HepG2 (cell line): Measurements from ENCODE around the gene TAS1R3. TPM values are rescaled to one million over a fixed set of nuclear protein-coding genes. Genes with fewer than 3 reads are reported as not detected.
A peak's percentile ranks its signal among the peaks of the same experiment; 100 is the strongest.

Experiments used
- ARNTL ChIP-seq: sonication (generic); formaldehyde crosslinking; IDR thresholded peaks from 2 replicates; pipeline ENCODE4 v1.4.0; 2020; ENCODE audit warnings: mild to moderate bottlenecking, missing genetic modification reagents
- DMTF1 ChIP-seq: sonication (generic); formaldehyde crosslinking; IDR thresholded peaks from 2 replicates; pipeline ENCODE4 v1.4.0; 2020; ENCODE audit warnings: mild to moderate bottlenecking, missing genetic modification reagents
- HMG20B ChIP-seq: conservative IDR thresholded peaks from 2 replicates; pipeline ENCODE4 v1.6.1; 2016; ENCODE audit warnings: missing genetic modification reagents, missing compliant biosample characterization
- REPIN1 ChIP-seq: sonication (generic); formaldehyde crosslinking; IDR thresholded peaks from 2 replicates; pipeline ENCODE4 v1.8.0; 2022; ENCODE audit warnings: missing genetic modification reagents, low read depth, mild to moderate bottlenecking, borderline replicate concordance
- RERE ChIP-seq: IDR thresholded peaks from 2 replicates; pipeline ENCODE4 v1.6.1; 2016; ENCODE audit warnings: low read depth, missing genetic modification reagents, missing compliant biosample characterization
- REST ChIP-seq, 2 experiments: IDR thresholded peaks; 2 replicates each; pipeline ENCODE4 v1.6.1; 2011 to 2012; ENCODE audit warnings: low read length in 2 of 2, borderline replicate concordance in 1 of 2, low read depth in 1 of 2, mild to moderate bottlenecking in 1 of 2, moderate library complexity in 1 of 2
- TBX3 ChIP-seq: fragments of 450-650 bp; IDR thresholded peaks from 2 replicates; pipeline ENCODE4 v1.6.1; 2017; ENCODE audit warnings: antibody characterized with exemption, mild to moderate bottlenecking, inconsistent platforms, borderline replicate concordance
- polyA plus RNA-seq, 8 experiments: library from polyadenylated mRNA; depleted of rRNA in 3 of 8; stranded (reverse) in 7 of 8; unstranded in 1 of 8; fragments of >200 nt; fragmentation: Illumina TruSeq in 4 of 8; extraction: Trizol in 4 of 8; gene quantifications; 2 replicates each; pipeline versions ENCODE4 v1.2.1 to v1.2.3, GENCODE V29; 2011 to 2016; ENCODE audit warnings: low read depth in 4 of 8, missing spikeins in 1 of 8, mixed read lengths in 1 of 8; ENCODE audit not compliant: insufficient read depth in 1 of 8
- total RNA-seq, 5 experiments: library from RNA; depleted of rRNA; stranded (reverse); fragments of >200 nt; fragmentation: Illumina TruSeq; extraction: Trizol; gene quantifications; 2 replicates each; pipeline ENCODE4 v1.2.3, GENCODE V29; 2016; ENCODE audit warnings: low read depth in 1 of 5
- TF ChIP-seq, protein P1 (sequence below): sonication (generic); formaldehyde crosslinking; IDR thresholded peaks from 2 replicates; pipeline ENCODE4 v1.4.0; 2020; ENCODE audit warnings: mild to moderate bottlenecking, missing genetic modification reagents, borderline replicate concordance
- TF ChIP-seq, protein P2 (sequence below): sonication (generic); formaldehyde crosslinking; IDR thresholded peaks from 2 replicates; pipeline ENCODE4 v1.5.0; 2020; ENCODE audit warnings: missing genetic modification reagents

TAS1R3 gene
- total and polyA plus RNA-seq, 2 of the 13 experiments (the other 11 are each of a cell fraction or from before 2014, with no cell fraction given), result 0.13 to 0.15 TPM

DNA sequence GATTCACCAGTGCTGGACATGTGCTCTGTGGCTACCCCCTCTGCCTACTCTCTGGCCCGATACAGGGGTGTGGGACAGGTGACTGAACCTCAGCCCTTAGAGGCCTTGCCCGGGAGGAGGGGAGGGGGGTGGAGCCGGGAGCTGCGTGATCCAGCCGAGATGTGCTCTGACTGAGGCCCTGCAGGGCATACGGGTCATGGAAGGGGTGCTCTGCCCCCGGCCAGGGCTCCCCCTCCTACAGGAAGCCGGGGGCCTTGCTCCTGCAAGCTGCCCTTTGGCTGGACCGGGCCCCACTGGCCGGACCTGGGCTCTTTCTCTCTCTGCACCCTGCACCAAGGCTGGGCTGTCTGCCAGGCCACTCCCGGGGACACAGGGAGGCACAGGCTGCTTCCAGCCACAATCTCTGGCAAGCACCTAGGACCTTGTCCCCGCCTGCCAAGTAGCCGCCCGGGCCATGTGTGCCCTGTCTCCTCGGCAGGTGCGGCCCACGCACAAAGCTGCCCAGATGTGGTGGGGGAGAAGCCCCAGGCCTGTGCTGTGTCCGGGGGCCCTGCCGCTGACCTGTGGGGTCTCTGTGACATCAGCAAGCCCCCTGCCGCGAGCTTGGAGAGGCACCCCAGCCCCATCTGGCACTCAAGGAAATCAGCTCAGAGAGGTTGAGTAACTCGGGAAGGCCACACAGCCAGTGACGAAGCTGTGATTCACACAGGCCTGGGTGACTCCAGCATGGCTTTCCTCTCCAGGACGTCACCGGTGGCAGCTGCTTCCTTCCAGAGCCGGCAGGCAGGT is 49.4 kb upstream of the TAS1R3 start (continued):
- TF ChIP-seq REST (IDR thresholded peaks at IDR 0.05; ENCODE audit: borderline replicate concordance in 1 of 2, low read depth in 1 of 2, low read length in 2 of 2) (no peak), REPIN1 (CRISPR knock-in tag) (peak; percentile 72; the same call in 1 of the 2 replicates), RERE (CRISPR knock-in tag) (no peak), ARNTL (0 out of 2 replicates have a peak, but pooled peaks have one; percentile 36), DMTF1 (CRISPR knock-in tag) (no peak), TBX3 (no peak), HMG20B (CRISPR knock-in tag) (no peak)
- TF ChIP-seq, protein P1, sequence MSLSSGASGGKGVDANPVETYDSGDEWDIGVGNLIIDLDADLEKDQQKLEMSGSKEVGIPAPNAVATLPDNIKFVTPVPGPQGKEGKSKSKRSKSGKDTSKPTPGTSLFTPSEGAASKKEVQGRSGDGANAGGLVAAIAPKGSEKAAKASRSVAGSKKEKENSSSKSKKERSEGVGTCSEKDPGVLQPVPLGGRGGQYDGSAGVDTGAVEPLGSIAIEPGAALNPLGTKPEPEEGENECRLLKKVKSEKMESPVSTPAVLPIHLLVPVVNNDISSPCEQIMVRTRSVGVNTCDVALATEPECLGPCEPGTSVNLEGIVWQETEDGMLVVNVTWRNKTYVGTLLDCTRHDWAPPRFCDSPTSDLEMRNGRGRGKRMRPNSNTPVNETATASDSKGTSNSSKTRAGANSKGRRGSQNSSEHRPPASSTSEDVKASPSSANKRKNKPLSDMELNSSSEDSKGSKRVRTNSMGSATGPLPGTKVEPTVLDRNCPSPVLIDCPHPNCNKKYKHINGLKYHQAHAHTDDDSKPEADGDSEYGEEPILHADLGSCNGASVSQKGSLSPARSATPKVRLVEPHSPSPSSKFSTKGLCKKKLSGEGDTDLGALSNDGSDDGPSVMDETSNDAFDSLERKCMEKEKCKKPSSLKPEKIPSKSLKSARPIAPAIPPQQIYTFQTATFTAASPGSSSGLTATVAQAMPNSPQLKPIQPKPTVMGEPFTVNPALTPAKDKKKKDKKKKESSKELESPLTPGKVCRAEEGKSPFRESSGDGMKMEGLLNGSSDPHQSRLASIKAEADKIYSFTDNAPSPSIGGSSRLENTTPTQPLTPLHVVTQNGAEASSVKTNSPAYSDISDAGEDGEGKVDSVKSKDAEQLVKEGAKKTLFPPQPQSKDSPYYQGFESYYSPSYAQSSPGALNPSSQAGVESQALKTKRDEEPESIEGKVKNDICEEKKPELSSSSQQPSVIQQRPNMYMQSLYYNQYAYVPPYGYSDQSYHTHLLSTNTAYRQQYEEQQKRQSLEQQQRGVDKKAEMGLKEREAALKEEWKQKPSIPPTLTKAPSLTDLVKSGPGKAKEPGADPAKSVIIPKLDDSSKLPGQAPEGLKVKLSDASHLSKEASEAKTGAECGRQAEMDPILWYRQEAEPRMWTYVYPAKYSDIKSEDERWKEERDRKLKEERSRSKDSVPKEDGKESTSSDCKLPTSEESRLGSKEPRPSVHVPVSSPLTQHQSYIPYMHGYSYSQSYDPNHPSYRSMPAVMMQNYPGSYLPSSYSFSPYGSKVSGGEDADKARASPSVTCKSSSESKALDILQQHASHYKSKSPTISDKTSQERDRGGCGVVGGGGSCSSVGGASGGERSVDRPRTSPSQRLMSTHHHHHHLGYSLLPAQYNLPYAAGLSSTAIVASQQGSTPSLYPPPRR (CRISPR knock-in tag), result peak; percentile 70
- TF ChIP-seq, protein P2, sequence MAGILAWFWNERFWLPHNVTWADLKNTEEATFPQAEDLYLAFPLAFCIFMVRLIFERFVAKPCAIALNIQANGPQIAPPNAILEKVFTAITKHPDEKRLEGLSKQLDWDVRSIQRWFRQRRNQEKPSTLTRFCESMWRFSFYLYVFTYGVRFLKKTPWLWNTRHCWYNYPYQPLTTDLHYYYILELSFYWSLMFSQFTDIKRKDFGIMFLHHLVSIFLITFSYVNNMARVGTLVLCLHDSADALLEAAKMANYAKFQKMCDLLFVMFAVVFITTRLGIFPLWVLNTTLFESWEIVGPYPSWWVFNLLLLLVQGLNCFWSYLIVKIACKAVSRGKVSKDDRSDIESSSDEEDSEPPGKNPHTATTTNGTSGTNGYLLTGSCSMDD (CRISPR knock-in tag), result 0 out of 2 replicates have a peak, but pooled peaks have one; percentile 51
